Measurements from ENCODE around the gene FCHSD1. TPM values are rescaled to one million over a fixed set of nuclear protein-coding genes. Genes with fewer than 3 reads are reported as not detected.

FCHSD1 gene
- total RNA-seq, 1 experiment from 2014 or later, result 7.5 TPM

DNA sequence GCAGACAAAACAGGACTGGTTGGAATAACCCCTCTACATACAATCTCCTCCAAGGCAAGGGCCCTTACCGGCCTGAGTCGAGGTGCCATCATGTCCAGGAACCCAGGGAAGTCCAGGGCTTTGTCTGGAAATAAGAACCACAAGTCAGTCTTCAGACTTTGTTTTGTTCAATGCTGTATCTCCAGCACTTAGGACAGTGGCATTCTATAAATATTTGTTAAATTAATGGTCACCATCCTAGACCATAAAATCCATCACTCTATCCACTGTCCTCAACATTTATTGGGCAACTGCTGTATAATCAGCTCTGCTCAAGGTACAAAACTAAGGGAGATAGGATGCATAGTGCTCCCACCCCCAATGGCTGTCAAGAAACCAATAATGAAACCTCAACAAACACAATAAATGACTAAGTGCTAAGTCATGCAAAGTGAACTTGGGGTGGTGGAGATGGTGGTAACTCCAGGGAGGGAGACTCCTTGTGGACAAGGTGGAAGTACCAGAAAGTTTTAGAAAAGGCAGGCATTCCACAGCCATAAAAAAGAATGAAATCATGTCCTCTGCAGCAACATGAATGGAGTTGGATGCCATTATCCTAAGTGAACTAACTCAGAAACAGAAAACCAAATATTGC, 9.5 kb downstream of the FCHSD1 start:
- peak; percentile 84 for DNase-seq (ENCODE audit: low read depth)

DNA sequence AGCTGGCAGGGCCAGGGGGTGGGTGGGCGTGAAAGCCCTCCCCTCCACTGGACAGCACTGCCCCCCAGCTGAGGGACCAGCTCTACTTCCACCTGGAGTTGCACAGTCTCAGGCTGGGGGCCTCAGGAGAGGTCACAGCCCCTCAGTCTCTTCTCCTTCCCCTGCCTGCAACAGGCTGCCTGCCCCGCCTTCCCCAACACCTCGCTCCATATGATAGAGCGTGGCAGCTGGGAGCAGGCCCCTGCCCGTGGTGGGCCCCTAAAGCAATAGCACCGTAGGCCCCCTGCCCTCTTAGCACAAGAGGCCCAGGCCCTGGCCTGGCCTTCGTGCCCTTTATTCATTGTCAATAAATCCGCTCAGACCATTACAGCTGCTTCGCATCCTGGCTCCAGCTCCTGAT, 10.5 kb downstream of the FCHSD1 start:
- no peak for DNase-seq (ENCODE audit: low read depth)

DNA sequence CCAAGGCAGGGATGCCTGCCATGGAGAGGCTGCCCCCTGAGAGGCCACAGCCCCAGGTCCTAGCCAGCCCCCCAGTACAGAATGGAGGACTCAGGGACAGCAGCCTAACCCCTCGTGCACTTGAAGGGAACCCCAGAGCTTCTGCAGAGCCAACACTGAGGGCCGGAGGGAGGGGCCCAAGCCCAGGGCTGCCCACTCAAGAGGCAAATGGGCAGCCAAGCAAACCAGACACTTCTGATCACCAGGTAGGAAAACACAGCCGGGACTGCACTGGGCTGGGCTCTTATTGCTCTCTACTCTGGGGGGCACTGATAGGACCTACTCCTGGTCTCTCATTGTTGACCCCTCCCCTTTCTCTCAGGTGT, 11.2 kb downstream of the FCHSD1 start:
- no peak for DNase-seq (ENCODE audit: low read depth)

DNA sequence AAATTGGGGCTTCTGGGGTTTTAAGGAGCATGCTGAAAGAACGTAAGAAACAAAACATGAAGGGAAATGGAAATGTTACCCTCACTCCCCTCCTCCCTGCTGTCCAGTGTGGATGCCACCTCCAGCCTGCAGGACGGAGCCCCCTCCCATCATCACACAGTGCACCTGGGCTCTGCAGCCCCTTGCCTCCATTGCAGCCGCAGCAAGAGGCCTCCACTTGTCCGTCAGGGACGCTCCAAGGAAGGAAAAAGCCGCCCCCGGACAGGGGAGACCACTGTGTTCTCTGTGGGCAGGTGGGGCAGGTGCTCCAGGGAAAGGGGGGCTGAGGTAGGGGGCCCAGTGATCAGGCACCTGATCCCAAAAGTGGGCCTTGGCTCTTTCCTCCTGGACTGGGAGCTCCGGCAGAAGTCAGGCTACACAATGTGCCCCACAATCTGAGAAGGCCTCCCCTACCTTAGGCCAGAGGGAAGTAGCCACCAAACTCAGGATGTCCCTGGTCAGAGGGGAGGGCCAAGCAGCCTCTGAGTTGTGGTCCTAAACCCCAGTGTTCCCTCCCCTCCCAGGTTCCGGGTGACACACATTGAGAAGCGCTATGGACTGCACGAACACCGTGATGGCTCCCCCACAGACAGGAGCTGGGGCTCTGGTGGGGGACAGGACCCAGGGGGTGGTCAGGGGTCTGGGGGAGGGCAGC, 11.7 kb downstream of the FCHSD1 start:
- DNase-seq (ENCODE audit: low read depth), result no peak

DNA sequence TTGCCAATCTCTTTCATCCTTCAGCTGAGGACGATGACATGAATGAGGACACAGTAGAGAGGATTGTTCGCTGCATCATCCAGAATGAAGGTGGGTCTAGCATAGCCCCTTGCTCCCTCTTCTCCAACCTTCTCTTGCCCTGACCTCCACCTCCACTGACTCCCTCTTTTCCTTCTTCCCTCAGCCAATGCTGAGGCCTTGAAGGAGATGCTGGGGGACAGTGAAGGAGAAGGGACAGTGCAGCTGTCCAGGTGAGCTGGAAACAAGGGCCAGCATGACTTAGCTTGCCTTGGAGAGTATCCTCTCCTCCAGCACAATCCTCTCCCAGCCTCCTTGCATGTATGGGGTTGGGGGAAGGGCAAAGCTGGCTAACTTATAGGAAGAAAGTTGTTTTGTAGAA, 12.4 kb downstream of the FCHSD1 start:
- no peak for DNase-seq (ENCODE audit: low read depth)

DNA sequence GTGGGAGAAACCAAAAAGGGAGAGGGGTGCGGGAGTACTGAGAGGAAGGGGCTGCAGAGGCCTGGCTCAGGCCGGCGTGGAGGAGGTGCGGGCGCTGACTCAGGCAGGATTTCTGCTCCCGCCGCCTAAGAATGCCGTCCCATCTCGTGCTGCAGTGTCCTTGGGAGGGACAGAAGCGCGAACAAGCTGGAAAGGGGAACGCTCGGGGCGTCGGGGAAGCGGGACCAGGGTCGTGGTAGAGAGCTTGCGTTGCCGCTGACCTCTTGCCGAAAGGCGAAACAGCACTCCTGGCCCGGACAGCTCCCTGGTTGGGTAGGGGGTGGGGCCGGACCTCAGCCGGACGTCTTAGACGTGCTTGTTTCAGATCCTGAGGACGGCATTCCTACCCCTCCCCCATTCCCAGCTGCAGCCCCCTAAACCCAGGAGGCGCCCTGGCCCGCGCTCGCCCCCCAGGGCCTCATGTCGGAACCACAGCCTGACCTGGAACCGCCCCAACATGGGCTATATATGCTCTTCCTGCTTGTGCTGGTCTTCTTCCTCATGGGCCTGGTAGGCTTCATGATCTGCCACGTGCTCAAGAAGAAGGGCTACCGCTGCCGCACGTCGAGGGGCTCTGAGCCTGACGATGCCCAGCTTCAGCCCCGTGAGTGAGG, 13.3 kb downstream of the FCHSD1 start:
- peak; percentile 53 for DNase-seq (ENCODE audit: low read depth)

DNA sequence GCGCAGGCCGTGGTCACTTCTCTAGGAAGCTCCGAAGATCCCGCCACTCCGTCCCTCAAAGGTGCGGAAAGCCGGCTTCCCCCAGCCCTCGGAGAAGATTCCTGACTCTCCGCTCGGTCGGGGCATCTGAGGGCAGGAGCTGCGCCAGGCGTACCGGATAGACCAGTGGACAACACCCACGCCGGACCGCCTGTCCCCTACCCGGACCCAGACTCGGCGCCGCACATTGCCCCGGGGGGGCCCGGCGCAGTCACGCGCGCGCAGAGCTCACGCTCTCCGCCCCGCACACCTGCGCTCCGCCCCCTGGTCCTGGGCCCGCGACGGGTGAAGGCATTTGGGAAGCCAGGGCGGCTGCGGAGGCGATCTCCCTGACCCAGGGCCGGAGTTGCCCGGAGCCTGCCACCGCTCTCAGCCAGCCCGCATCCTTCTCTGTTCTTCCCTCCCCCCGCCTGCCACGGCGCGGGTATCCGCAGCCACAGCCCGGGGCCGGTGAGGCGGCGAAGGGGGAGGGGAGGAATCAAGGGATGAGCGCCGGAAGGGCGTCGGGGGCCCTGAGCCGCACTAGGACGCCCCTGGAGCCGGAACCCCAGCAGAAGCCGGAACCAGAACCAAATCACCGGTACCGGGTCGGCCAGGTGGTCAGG, 14.0 kb downstream of the FCHSD1 start:
- peak; percentile 39 for DNase-seq (ENCODE audit: low read depth)

DNA sequence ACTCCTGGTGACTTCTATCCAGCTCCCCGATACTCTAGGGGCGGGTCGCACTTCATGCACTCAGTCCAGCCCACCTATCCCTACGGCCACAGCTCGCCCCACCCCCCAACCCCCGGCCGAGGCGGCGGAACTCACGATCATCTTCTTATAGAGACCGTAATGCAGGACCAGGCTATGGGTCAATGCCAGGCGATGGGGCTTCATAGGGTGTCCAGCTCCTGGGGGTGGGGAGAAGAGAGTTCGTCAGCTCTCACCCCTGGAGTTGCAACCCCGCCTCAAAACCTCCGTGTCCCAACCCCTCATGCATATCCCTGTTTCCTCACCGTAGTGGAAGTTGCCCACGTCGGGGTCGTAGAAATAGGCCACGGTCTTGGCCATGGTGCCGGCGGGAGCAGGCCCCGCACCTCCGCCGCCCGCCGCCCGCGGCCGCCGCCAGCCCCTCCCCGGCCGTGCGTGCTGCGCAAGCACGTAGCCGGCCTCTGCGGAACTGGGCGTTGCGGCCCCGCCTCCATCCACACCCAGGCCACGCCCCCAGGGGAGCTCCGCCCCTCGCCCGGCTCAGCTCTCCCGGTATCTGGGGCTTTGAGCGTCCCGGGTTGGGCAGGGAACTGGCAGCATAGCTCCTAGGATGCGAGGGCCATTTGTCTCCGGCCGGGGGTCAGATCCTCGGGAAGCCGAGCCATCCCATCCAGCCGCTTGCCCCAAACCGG, 14.7 kb downstream of the FCHSD1 start, which contains the start of the genes HDAC3 and RELL2:
Gene HDAC3, minus strand, starts transcription at position 437 of the 710 bp plus-strand sequence. Its CDS starts 59 bp downstream, at position 378.
Gene RELL2, plus strand, starts transcription at position 585 of the 710 bp plus-strand sequence. CDS start 1,229 bp downstream, outside the sequence.
- DNase-seq (ENCODE audit: low read depth), result peak; percentile 96

DNA sequence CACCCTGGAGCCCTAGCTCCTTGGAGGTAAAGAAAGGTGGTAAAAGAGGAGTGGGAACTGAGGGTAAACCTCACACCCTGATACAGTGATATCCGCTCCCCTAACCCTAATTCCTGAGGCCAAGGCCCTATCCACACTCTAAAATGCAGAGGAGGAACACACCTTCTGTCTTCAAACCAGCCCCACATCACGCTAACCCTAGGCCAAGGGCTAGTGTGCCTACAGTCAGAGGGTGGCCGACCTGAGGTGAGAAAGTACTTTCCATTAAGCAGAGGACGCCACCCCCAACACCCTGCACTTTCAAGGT, 15.2 kb downstream of the FCHSD1 start:
- DNase-seq (ENCODE audit: low read depth), result no peak

DNA sequence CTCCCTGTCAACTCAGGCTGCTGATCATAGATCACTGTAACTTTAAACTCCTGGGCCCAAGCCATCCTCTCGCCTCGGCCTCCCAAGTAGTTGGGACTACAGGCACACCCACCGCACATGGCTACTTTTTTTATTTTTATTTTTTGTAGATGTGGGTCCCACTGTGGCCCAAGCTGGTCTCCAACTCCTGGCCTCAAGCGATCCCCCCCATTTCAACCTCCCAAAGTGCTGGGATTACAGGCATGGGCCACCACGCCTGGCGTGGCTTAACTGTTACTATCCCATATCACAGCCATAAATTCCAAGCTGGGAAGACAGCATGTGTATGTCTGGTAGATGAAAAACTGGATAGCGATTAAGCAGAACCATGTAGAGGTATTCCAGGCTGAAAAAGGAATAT, 15.6 kb downstream of the FCHSD1 start:
- DNase-seq (ENCODE audit: low read depth), result no peak

DNA sequence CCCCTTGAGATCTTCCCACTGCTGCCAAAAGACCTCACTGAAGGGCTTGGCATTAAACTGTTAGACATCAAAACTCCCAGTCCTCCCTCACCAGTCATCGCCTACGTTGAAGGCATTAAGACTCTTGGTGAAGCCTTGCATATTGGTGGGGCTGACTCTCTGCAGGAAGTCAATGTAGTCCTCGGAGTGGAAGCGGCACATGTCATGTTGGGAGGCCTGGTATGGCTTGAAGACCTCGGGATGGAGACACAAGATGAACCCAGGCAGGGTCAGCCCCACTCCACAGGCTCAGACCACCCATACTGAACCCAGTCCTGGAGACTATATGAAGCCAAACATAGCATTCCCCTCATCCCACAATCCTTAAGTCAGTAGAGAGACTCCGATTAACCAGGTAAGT, 16.5 kb downstream of the FCHSD1 start:
- no peak for DNase-seq (ENCODE audit: low read depth)

DNA sequence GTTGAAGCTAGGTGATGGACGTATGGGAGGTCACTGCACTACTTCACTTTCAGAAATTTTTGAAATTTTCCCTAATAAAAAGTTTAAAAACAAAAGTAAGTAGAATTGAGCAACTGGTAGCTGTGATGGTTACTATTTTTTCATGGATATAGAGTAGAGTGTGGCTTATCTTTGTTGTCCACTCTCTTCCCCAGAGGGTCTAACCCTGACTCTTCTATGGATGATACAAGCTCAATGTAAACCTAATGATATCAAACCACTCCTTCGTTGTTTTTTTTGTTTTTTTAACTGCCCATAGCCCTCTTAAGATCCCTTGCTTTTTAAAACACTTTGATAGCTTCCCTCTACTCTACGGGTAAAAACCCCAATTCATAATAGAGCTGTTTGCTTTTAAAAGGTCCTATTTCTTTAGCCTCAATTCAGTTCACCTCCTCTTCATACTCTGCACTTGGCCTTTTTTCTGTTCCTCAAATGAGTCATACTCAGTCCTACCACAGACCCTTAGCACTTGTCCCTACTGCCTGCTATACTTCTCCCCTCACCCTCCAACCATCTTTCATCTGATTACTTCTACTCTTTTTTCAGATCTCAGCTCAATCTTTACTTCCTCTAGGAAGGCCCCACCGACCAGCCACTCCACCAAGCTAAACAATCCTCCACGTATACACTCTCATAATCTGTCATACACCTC, 17.2 kb downstream of the FCHSD1 start:
- no peak for DNase-seq (ENCODE audit: low read depth)

DNA sequence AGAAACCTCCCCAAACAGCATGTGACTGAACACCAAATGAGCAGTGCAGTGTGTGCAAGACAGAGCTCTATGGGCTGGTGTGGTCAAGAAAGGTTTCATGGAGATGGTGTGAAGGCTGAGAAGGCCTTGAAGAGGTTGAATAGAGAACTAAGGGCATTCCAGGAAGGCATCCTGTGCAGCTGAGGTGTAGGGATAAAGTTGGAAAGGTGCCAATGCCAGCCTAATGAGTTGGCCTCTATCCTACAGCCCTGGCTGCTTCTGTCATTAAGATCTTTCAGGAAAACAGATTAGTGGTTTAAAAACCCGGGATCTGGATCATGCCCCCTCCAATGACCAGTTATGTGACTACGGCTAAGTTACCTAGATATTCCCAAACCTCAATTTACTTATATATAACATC, 18.6 kb downstream of the FCHSD1 start:
- no peak for DNase-seq (ENCODE audit: low read depth)

DNA sequence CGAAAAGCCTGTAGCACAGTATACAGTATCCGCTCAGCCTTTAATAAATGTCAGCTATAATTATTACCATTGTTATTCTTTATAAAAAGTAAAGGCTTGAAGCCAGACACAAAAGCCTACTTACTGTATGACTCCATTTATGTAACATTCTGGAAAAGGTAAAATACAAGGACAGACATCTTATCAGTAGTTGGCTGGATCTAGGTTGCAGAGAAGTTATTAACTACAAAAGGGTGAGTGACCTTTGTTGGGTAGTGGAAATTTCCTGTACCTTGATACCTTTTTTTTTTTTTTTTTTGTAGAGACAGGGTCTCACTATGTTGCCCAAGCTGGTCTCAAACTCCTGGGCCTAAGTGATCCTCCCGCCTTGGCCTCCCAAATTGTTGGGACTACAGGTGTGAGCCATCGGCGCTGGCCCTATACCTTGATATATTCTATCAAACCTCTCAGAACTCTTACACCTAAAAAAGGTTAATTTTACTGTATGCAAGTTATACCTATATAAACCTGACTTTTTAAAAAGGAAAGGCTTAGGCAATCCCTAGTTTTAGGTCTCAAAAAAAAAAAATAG, 20.6 kb downstream of the FCHSD1 start:
- no peak for DNase-seq (ENCODE audit: low read depth)

DNA sequence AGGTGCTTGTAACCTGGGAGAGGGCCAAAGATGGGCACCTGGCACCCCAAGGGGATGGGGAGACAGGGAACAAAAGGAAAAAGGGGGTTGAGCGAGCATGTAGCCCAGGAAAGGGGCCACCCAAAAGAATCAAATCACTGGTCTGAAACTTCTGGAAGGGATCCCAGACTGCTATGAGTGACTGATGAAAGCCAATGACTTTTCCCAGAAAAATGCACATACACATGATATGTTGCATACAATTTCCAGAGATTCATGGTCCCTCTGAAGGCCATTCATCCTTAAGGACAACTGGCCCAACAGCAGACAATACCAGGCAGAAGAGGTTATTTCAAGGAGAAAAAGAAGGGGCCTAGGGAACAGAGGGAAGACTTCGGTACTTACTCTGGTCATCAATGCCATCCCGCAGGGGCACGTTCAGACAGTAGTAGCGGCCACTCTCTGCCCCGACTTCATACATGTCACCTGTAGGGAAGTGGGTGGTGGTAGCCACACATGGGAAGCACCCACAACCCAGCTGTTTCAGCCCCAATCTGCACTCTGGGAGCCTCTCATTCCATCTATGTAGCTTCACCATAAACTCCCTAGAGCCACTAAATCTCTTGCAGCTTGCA, 22.9 kb downstream of the FCHSD1 start:
- DNase-seq (ENCODE audit: low read depth), result no peak

DNA sequence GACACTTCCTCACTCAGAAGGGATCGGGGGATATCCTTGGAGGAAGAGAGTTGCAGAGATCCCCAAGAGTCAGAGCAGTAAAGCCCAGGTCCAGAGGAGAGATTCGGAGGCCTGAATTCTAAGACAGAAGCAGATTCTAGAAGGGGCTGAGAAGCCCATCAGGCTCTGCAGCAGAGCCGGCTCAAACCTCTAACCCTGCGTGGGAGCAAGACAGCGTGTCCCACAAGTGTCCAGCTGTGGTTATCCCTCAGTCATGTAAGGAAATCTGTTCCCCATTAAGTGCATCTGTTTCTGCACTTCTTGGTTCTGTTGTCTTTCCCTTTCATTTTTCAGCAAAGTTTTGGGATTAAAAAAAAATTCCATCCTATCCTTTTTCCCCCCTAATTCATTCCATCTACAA, 27.6 kb downstream of the FCHSD1 start:
- no peak for DNase-seq (ENCODE audit: low read depth)

DNA sequence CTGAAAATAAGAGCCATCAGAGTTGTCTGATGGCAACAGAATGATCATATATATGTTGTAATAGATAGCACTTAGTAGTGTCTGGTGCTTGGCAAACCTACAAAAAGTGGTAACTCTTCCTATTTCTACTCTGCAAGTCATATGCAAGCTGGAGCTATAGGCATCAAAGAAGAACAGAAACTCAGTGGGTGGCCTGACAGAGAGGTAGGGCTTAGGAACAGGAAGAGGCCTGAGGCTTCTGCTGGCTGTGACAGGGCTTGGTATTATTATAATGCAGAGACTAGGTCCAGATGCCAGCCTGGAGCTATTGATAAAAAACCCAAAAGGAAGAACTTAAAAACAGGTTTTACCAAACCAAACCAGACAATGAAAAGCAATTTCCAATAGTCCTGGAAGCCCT, 28.0 kb downstream of the FCHSD1 start:
- no peak for DNase-seq (ENCODE audit: low read depth)

DNA sequence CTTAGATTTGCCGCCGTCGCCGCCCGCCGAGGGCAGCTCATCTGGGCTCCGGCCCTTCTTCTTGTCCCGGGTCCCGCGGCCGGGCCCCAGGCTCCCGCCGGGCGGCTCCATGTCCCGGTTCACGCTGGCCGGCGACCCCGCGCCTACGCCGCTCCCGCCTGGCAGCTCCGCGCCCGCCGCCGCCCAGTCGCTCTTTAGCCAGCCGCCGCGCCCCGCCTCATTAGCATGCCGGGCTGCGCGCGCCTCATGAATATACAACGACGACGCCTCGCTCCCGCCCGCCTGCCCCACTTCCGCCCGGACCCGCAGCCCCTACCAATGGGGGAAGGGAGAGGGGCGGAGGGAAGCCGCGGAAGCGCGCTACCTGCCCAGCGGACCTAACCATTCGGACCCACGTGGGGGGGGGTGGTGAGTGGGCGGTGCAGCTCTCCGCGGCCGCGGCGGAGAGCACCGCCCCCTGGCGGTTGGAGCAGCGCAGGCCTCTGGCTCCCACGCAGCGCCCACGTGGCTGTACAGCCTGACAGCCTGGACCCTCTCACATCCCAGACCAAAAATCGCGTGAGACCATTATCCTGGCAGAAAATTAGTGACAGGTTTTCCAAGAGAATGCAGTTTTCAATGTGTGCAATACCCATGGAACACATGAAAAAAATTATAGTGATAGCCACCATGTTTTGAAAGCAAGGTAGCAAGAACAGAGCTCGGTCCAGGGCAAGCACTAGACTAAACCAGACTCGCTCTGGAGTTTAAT, 32.2 kb downstream of the FCHSD1 start, which contains the start of gene DIAPH1:
Gene DIAPH1, minus strand, starts transcription at position 197 of the 751 bp plus-strand sequence. Its CDS starts 86 bp downstream, at position 111.
- DNase-seq (ENCODE audit: low read depth), result peak; percentile 99

DNA sequence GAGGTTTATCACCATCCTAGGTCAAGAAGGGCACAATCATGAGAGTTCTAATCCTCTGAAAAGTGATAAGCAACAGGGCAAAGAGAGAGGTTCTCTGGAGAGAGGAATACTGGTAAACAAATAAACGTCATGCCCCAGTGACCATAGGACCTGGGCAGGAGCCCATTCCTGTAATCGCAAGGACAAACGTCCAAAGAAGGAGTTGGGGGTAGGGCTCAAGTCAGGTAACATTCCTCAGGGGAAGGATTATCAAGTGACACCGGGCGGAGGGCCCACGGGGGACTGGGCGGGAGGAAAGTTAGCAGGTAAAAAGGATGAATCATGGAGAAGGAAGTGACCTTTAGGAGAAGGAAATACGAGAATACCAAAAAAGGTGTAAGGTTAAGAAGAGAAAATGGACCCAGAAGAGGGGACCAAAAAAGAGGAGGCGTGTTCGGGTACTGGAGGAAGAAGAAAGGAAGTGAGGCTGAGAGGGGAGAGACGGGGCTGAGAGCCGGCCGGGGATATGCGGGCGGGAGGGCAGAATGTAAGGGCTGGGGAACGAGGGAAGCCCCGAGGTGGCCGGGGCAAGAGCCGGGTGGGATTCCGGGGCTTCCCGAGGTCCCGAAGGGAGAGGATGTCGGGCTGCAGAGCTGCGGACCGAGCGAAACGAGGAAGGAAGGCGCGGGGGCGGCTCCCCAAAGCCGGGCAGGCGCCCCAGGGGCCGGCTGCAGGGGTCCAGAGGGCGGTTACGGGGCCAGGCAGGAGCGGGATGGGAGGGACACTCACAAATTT, 33.0 kb downstream of the FCHSD1 start:
- DNase-seq (ENCODE audit: low read depth), result peak; percentile 54

Data from Daoy (cell line).